SKM-1 (cell line): ENCODE data around the gene NOXA1.
"Not testable (repeated sequence)": the region's sequence is repeated elsewhere in the genome, so short reads cannot be mapped to it uniquely, and the experiment has no call there.

Experiments used
- DNase-seq: peaks from one replicate; lab custom pipeline; 2025; ENCODE audit not compliant: unreplicated experiment; lab: John Stamatoyannopoulos, UW

Gene NOXA1

DNA sequence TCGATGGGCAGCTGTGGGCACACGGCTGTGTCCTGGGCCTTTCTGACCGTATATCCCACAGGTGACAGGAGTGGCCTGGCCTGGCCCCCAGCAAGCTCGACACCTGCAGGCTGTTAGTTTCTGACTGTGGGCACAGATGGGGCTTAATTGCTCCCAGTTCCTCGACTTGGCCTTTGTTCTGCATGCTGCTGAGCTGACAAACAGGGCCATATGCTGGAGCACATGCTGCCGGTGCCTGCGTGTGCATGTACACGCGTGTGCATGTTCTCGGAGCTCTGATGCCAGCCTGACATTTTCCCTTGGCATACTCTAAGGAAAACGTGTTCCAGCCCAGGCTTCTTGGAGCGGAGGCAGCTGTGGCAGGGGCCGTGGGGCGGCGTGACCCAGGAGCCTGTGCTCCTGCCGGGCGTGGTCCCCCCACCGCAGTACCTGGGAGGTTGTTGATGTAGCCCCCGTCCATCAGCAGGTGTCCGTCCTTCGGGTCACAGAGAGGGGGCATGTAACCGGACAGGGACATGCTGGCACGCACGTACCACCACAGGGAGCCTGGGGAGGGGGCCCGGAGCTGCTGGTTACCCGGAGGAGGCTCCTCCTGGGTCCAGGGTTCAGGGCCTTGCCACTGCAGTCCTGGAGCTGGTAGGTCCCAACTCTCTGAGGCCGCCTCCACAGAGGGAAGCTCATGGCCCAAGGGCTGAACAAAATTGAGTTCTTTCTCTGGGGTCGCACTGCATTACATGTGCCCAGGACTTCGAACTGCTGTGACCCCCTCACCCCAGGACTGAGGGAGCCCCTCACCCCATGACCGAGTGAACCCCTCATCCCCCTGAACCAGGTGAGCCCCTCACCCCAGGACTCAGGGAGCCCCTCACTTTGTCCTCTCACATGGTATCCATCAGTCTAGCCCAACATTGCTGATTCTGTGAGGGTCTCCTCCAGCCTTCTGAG is 40.1 kb downstream of the NOXA1 start:
- no peak for DNase-seq

DNA sequence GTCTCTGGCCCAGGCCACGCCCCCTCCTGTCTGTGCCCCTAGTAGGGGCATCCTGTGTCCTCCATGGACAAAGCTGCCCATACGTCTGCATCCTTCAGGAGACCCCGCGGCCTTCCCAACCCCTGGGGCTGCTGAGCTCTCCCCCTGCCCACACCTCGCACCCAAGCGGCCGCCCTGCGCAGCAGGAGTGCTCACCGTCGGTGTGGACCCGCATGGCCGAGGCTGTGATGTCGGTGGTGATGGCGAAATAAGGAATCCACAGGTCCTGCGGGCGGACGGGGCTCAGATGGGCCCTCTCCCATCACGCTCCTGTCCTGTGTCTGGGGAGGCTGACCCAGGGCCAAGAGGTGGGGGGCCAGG is 40.7 kb downstream of the NOXA1 start:
- DNase-seq: no peak

DNA sequence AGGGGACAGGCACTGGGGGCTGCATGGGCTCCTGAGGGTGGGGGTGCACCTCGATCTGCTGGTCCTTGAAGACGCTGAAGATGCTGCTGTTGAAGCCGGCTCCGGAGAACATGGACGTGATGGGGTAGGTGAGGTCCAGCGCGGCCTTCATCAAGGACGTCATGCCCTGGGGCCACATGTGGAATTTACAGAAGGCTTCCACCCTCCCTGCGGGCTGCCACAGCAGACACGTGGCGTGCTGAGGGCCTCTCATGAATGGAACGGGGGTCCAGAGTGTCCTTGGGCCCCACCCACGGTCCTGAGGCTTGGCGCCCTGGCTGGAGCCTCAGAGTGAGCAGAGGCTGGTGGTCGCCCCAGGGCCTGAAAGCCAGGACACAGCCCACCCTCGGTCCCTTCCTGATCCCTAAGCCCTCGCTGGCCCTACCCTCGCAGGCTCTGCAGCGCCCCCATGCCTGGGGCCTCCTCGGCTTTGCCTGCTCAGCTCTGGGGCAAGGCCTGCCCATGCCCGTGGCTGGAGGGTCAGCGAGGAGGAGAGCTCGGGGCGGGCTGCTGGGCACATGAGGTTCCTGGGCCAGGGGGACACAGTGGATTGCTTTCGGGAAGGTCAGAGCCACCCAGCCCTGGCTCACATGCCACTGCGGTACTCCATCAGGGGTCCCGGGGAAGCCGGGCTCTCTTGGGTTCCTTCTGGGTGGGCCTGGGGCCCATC is 41.3 kb downstream of the NOXA1 start:
- DNase-seq: no peak

DNA sequence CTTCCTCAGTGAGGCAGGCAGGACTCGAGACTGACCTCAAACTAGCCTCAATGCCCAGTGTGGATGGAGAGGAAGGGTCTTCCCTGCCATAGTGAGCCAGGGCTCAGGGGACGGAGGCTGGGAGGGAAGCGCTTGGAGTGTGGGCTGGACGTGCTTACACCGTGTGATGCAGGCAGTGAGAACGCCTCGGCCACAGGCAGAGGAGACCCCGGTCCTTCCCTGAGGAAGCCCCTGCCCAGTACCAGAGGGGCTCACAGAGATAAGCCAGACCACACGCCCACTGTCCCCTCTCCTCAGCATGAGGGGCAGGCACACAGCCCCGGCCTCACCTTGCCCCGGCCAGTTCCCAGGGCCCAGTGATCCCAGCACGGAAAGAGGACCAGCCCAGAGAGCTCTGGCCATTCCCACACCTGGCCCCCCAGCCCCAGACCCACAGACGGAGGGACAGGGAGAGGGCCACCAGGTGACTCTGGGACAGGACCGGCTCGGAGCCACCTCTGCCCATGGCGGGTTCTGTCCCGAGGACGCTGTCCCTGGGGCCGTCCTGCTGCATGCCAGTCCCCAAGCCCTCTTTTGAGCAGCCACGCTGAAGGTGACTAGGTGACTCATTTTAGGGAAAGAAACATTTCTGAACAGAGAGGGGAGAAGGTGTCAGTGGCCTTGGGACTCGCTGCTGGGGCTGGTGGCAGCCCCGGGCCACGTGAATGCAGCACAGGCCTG is 42.0 kb downstream of the NOXA1 start:
- DNase-seq: no peak

DNA sequence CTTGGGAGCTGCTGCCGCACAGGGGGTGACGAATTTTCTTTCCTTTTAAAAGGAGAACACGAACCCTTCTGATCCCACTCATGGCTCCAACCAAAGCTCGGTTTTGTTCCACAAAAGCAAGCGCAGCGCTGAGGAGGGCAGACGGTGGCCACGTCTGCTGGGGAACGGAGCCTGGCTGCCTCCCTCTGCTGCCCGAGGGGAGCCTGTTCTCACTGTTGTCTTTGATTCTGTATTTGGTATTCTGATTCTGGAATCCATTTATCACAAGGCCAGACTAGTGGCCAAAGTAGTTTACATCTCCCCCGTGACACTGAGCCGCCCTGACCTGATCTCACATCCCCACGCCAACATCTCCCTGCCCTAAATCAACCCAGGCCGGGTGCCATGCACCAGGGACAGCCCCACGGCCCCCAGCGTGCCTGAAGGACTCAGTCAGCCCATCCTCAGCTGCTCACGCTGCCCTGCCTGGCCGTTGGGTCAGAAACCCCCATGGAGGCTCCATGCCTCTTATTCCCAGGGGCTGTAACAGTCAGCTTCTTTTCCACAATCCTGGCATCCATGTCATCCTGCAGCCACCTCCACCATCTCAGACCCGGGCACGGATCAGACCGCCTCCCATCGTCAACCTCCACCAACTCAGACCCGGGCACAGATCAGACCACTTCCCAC is 42.7 kb downstream of the NOXA1 start:
- DNase-seq: no peak

DNA sequence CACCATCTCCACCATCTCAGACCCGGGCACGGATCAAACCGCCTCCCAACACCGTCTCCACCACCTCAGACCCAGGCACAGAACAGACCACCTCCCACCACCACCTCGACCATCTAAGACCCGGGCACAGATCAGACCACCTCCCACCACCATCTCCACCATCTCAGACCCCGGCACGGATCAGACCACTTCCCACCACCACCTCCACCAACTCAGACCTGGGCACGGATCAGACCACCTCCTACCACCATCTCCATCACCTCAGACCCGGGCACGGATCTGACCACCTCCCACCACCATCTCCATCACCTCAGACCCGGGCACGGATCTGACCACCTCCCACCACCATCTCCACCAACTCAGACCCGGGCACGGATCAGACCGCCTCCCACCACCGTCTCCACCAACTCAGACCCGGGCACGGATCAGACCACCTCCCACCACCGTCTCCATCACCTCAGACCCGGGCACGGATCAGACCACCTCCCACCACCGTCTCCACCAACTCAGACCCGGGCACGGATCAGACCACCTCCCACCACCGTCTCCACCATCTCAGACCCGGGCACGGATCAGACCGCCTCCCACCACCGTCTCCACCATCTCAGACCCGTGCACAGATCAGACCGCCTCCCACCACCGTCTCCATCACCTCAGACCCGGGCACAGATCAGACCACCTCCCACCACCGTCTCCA is 43.3 kb downstream of the NOXA1 start:
- DNase-seq: not testable (repeated sequence)

DNA sequence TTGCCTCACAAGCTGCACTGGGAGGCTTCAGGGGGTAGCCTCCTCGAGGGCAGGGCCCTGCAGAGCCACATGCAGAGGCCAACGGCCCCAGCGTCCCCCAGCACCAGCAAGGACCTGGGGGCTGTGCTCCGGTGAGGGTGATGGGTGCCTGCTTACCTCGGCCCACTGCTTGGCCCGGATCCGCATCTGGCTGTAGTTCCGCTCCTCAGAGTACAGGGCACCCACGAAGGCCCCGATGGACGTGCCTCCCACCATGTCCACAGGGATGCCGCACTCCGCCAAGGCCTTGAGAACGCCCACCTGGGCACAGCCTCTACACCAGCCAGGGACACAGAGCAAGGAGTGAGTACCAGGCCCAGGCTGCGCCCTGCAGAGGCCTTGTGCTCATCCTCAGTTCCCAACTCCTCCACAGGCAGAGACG is 44.0 kb downstream of the NOXA1 start:
- no peak for DNase-seq

DNA sequence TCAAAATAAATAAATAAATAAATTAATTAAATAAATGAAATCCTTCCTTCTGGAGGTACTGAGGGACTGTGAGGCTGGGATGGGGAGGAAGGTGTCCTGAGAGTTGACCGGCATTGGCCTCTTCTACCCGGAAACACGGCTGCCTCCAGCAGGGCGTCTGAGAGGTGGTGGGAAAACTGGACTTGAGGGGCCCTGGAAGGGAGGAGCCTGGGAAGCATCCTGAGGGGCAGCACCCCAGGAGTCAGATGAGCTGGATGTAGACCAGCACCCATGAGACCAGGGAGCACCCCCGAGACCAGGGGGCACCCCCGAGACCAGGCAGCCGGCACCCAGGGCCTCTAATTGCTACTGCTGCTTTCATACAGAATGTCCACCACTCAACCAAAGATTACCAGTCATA is 44.7 kb downstream of the NOXA1 start:
- DNase-seq: no peak

DNA sequence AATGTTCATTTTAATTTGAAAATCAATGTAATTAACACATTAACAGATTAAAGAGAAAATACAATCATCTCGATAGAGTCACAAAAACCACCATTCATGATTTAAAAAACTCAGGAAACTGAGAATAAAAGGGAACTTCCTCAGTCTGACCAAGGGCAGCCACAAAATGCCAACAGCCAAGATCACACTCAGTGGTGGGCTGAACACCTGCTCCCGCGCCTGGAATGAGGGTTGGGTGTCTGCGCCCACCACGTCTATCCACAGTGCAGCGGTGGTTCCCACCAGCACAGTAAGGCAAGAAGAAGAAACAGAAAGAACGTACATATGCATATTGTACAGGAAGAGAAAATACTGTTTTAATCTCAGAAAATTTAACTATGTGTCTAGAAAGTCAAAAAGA is 47.6 kb downstream of the NOXA1 start:
- no peak for DNase-seq

DNA sequence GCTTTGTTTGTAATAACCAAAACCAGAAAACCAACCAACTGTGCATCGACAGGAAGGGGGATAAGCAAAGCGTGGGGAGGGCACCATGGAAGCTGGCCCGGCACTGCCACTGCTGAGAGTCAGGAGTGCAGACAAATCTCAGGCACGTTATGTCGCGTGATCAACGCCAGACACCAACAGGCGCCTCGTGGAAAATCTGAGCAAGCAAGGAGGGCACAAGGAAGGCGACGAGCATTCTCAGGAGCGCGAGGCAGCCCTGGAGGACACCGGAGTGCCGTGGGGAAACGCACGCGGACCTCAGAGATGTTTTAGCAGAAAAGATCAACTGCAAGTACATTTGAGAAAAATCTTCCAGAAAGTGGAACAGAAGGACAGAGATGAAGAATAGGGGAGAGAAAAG is 51.1 kb downstream of the NOXA1 start:
- no peak for DNase-seq

DNA sequence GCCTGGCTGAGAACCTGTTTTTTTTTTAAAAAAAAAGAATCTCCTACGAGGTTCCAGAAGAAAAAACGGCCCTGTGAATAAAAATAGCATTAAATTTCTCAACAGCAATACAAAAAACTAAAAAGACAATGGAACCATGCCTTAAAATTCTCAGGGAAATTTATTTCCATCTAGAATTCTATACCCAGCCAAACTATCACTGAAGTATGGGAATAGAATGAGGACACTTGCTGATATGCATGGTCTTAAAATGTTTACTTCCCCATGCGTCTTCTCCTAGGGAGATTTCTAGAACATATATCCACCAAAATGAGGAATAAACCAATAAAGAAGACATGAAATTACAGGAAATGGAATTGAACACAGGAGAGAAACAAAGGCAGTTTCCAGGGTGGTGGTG is 52.5 kb downstream of the NOXA1 start:
- no peak for DNase-seq

DNA sequence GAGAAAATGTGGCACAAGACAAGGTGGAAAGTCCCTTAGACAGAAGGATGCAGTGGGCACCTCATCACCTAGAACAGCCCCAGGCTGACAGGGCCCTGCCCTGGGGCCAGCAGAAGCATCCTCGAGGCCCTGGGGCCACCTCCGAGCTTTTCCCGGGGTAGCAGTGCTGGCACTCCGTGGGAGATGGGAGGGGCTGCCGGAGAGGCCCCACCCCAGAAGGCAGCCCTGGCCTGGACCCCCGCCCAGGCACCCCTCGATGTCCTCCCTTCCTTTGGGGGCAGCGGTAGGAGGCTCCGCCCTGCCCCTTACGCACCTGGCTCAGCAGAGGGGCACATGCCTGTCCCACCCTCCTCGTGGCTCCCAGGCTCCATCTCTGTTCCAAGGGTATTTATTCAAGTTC is 53.7 kb downstream of the NOXA1 start:
- DNase-seq: no peak

DNA sequence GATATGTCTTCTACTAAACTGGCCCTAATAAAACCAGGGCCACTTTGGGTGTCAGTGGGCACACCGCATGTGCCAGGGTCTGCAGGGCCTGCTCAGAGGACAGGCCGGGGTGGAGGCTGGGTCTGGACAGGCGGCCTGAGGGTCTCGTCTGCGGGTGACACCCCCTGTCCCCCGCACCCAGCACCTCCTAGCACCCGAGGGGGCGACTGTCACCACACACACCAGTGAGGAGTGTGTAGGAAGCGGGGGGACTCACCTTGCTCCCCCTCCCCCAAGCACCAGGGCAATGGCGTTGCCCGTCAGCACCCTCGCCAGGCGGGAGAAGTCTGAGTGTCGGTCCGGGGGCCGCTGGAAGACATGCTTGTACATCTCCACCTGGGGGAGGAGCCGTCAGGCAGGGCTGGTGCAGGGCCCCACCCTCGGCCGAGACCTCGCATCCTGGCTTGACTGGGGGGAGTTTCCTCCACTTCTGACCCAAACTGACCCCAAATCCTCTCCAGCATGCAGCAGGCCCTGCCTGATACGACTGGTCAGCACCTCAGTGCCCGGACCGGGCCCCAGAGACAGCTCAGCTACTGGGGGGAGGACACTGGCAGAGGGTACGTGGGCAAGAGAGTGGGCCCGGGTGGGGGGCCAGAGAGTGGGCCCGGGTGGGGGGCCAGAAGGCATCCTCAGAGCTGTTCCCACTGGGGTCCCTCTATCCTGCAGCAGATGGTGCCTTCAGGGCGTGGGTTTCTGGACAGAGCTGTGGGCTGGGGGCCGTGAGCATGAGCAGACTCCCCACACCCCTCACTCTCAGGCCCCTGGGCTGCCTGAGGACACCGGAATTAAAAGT is 54.8 kb downstream of the NOXA1 start:
- DNase-seq: no peak

DNA sequence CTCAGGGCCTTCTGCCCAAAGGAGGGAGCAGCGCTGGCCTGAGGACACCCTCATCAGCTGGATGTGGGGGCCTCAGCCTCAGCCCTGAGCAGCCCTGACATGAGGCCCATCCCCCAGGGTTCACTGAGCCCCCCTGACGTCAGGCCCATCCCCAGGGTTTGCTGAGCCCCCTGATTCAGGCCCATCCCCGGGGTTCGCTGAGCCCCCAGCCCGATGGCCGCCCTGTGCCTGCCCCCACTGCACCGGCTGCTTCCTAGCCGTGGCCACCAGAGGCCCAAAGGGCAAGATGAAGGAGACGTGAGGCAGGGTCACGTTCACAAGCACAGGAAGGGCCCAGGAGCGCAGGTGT is 55.4 kb downstream of the NOXA1 start:
- DNase-seq: no peak

DNA sequence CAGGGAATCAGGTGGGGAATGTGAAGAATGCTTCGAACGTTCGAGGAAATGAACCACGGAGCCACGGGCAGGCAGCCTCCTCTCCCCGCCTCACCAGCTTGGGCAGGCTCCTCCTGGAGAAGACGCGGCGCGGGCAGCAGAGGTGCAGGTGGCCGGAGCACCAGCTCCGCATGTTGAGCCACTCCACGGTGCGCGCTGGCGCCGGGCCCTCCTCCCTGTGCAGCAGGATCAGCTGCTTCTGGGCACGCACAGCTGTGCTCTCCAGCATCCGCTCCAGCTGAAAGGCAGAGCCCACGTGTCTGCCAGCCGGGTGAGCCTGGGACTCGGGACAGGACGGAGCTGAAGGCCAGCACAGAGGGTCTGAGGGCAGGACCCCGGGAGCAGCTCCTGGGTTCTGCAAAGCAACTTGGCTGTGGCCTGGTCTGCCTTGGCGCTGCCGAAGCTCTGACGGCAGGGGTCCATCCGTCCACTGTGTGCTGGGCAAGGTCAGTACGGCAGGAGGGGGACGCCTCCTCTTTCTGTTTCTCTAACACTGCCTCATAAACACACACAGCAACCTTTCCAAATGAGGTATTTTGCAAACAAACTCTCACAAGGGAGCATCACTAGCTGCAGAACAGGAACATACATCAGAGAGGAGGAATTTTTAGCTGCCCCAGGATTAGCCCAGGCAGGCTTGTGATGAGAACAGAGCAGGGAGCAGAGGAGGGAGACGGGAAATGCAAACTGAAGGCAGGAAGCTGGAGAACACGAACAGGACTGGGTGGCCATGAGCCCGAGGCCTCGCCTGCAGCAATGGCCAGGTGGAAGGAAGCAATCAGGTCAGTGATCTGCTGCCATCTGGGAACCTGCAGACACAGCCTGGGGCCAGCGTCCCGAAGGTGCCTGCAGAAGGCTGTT is 56.0 kb downstream of the NOXA1 start:
- no peak for DNase-seq

DNA sequence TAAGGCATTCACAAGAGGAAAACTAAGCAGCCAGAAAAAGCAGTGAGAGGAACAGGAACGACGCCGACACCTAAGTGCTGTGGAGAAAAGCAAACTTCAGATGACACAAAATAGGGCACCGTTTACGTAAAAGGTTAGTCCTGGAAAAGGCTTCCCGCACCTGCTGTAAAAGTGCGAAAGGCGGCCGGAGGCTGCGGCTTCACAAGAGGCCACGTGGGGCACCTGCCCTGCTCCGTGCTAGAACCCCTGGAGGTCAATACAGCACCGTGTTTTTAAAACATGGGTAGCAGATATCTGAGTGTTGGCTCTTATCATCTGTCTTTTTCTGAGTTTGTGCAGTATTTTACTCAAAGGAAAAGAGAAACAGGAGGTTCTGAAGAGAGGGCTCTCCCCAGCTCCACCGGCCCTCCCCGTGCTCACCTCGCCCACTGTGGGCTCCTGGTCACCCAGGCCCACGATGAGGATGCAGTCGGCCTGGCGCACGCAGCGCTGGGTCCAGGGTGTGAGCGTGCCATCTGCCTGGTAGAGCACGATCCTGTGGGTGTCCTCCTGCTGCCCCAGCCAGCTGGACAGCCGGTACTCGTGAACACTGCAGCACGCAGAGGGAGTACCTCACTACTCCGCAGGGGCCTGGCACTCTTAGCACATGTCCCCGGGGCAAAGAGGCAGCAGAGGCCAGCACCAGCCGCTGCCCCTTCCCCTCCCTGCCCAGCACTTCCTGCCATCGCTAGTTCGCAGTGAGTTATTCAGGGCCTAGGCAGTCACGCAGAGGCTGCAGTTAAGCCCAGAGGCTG is 56.9 kb downstream of the NOXA1 start:
- DNase-seq: no peak

DNA sequence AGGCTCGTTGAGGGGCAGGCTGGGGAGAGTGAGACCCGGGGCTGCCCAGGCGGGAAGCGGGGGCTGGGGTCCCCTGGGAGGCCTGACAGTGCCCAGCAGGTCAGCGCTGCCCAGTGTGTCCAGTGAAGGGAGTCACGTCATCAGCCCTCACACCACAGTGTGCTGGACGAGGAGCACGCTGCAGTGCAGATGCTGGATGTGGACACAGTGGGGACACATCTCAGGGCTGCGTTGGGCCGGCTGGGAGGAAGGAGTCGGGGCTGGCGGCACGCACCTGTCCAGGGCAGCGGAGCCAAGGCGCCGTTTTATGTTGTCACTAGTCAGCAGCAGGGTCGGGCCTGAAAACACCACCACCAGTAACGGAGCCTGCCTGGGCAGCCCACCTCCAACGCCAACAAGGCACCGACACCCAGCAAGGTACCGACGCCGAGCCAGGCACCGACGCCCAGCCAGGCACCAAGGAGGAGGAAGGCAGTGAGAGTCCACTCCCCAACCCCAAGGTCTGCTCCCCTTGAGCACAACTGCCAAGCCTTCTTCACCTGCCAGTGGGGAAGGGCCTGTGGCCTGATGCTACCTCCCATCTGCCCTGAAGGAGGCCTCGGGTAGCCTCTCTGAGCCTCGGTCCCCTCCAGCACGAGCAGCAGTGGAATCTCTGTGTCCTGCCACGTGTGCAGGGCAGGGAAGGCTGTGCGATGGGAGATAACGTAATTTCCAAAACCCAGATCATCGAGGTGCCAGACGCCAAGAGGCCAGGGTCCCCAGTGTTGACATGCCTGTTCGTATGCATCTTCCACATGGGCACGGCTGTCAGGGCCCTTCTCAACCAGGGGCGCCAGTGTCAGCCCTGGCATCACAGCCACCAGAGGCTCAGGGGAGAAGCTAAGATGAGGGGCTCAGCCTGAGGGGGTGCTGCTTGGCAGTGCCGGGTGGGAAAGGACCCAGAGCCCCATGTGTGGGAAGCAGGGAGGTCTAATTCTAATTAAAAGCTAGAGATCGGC is 57.8 kb downstream of the NOXA1 start:
- DNase-seq: no peak
